ENCODE measurements around the gene PLGRKT.
A peak's percentile ranks its signal among the peaks of the same experiment; 100 is the strongest.
"Not testable (repeated sequence)": the region's sequence is repeated elsewhere in the genome, so short reads cannot be mapped to it uniquely, and the experiment has no call there.

The PLGRKT gene

DNA sequence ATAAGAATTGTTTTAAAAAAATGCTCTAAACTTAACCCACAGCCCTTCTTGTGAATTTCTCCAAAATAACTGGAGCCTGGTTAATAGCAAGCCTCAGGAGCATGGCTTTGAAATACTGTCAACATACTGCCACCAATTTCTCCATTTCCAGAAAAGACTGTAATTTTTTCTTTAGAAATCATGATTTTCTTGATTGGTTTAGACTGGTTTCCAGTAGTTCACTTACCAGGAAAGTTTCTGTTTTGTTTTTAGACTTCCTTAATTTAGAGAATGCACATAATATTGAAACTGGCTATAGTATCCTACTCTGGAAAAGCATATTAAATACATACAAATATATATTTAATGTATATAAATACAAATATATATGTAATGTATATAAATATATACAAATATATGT is 8.2 kb upstream of the PLGRKT start:
- H3K4me1 Mint-ChIP-seq, result peaks cover 5% of the 10 kb centered on the region
- no peaks in the 10 kb centered on the region for H3K36me3 Mint-ChIP-seq (ENCODE audit: low read depth)
- H3K4me3 Mint-ChIP-seq, result no peak overlapping the region
- no peak overlapping the region for H3K27ac Mint-ChIP-seq
- peaks cover 36% of the 10 kb centered on the region for H3K27me3 Mint-ChIP-seq (ENCODE audit: low read depth, poor library complexity)
- H3K9me3 Mint-ChIP-seq, result no peaks in the 10 kb centered on the region
- DNase-seq, result no peak
- TF ChIP-seq, protein P1, sequence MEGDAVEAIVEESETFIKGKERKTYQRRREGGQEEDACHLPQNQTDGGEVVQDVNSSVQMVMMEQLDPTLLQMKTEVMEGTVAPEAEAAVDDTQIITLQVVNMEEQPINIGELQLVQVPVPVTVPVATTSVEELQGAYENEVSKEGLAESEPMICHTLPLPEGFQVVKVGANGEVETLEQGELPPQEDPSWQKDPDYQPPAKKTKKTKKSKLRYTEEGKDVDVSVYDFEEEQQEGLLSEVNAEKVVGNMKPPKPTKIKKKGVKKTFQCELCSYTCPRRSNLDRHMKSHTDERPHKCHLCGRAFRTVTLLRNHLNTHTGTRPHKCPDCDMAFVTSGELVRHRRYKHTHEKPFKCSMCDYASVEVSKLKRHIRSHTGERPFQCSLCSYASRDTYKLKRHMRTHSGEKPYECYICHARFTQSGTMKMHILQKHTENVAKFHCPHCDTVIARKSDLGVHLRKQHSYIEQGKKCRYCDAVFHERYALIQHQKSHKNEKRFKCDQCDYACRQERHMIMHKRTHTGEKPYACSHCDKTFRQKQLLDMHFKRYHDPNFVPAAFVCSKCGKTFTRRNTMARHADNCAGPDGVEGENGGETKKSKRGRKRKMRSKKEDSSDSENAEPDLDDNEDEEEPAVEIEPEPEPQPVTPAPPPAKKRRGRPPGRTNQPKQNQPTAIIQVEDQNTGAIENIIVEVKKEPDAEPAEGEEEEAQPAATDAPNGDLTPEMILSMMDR (IDR thresholded peaks at IDR 0.05), result no peak

DNA sequence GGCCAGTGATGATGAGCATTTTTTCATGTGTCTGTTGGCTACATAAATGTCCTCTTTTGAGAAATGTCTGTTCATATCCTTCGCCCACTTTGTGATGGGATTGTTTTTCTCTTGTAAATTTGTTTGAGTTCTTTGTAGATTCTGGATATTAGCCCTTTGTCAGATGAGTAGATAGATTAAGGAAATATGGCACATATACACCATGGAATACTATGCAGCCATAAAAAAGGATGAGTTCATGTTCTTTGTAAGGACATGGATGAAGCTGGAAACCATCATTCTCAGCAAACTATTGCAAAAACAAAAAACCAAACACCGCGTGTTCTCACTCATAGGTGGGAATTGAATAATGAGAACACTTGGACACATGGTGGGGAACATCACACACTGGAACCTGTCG is 7.4 kb upstream of the PLGRKT start:
- not testable (repeated sequence) for H3K27ac Mint-ChIP-seq; H3K36me3 Mint-ChIP-seq (ENCODE audit: low read depth); H3K9me3 Mint-ChIP-seq; H3K4me1 Mint-ChIP-seq; DNase-seq; H3K4me3 Mint-ChIP-seq
- H3K27me3 Mint-ChIP-seq (ENCODE audit: low read depth, poor library complexity), result peaks cover 28% of the 10 kb centered on the region

DNA sequence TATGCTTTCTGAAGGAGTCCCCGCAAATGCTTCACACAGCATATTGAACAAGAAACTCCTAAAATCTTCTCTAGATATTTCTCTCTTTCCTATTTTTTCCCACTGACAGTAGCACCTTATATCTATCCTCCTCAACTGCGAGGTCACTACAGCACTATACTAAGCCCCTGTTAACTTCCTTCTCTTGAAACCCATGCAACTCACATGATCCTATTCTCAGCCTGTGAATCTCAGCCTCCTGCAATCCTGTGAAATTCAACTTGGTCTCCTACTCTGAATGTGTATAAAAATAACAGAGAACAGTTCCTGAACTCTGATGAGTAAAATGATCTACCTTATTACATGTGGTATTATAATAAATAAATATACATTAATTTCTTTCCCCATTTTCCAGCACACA is 6.1 kb upstream of the PLGRKT start:
- no peak for DNase-seq
- Mint-ChIP-seq H3K4me3 (no peak overlapping the region), H3K36me3 (ENCODE audit: low read depth) (no peaks in the 10 kb centered on the region), H3K4me1 (peaks cover 2% of the 10 kb centered on the region), H3K9me3 (no peaks in the 10 kb centered on the region), H3K27ac (no peak overlapping the region), H3K27me3 (ENCODE audit: low read depth, poor library complexity) (peaks cover 20% of the 10 kb centered on the region)
- TF ChIP-seq, protein P1 (IDR thresholded peaks at IDR 0.05), result no peak

DNA sequence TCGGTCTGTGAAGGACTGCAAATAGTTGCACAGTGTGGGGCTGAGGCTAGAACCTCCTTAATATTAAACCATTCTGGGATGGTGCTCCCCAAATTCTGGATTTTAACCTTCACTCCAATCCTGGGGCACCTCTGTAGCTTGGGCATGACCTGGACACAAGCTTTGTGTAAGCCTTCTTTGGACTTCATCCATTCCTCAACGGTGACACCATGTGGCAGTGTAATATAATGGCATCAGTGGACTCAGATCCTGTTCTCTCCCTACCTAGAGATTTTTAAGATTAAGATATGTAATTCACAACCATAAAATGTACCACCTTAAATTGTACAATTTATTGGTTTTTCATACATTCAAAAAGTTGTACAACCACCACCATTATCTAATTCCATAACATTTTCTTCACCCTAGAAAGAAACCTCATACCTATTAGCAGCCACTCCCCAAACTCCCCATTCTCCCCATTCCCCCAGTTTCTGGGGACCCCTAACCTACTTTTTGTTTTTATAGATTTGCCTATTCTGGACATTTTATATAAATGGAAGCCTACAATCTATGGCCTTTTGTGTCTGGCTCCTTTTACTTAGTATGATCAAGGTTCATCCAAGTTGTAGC is 4.8 kb upstream of the PLGRKT start:
- TF ChIP-seq, protein P1 (IDR thresholded peaks at IDR 0.05), result peak; percentile 51
- DNase-seq, result peak; percentile 23
- H3K9me3 Mint-ChIP-seq, result no peaks in the 10 kb centered on the region

DNA sequence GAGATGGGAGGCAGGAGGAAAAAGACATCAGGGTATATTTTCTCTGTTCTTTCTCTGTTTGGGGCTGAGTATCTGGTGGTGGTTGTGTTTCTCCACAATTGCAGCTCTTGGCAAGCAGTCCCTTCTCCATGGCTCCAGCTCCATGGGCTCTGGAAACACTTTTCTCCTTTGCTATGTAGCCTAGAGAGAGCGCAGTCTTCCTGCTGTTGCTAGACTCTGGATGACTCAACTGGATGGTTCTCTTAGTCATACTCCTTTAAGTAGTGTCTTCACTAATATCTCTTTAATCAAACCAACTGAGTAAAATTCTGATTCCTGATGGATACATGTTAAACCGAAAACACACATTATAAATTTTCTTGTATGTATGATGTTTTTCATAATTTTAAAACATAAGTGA is 3.3 kb upstream of the PLGRKT start:
- peaks cover 12% of the 10 kb centered on the region for H3K36me3 Mint-ChIP-seq (ENCODE audit: low read depth)
- no peak for DNase-seq
- H3K4me3 Mint-ChIP-seq, result no peak overlapping the region
- peaks cover 28% of the 10 kb centered on the region for H3K4me1 Mint-ChIP-seq
- peaks cover 4% of the 10 kb centered on the region for H3K9me3 Mint-ChIP-seq
- TF ChIP-seq, protein P1 (IDR thresholded peaks at IDR 0.05), result no peak
- H3K27me3 Mint-ChIP-seq (ENCODE audit: low read depth, poor library complexity), result peaks cover 14% of the 10 kb centered on the region
- no peak overlapping the region for H3K27ac Mint-ChIP-seq

More for the DNA sequence above, 4.8 kb upstream of the PLGRKT start:
- Mint-ChIP-seq H3K27ac (no peak overlapping the region), H3K36me3 (ENCODE audit: low read depth) (no peaks in the 10 kb centered on the region), H3K4me1 (peaks cover 14% of the 10 kb centered on the region), H3K4me3 (no peak overlapping the region), H3K27me3 (ENCODE audit: low read depth, poor library complexity) (peaks cover 13% of the 10 kb centered on the region)

DNA sequence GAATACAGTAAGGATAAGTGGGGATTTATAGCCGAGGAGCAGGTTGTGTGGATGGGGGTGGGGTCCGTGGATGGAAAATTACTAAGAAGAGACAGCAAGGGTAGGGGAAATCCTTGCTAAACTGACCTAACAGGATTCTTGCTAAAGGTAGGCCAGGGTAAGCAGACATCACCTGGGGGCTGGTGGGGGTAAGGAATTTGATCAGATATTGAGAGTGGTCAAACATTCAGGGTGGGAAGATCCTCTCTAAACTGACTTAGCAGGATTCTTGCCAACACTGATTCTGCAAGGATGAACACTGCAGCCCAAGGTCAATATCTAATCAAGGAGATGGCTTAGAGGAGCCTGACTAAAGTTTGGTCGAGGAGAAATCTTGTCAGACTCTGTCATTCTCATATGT is 2.7 kb upstream of the PLGRKT start:
- H3K36me3 Mint-ChIP-seq (ENCODE audit: low read depth), result peaks cover 18% of the 10 kb centered on the region

More for the DNA sequence above, 2.7 kb upstream of the PLGRKT start:
- TF ChIP-seq, protein P1 (IDR thresholded peaks at IDR 0.05), result no peak
- Mint-ChIP-seq H3K27me3 (ENCODE audit: low read depth, poor library complexity) (peaks cover 14% of the 10 kb centered on the region), H3K27ac (no peak overlapping the region), H3K4me1 (peaks cover 28% of the 10 kb centered on the region), H3K4me3 (no peak overlapping the region), H3K9me3 (peaks cover 9% of the 10 kb centered on the region)
- DNase-seq, result no peak
